Activated naive CD8-positive, alpha-beta T cell treated with anti-CD3 and anti-CD28 coated beads, Interleukin-2, amount 10 ng/mL, durations not matched to agents 7 days and 5 days (primary cell): Measurements from ENCODE around the gene SHE. TPM values are rescaled to one million over a fixed set of nuclear protein-coding genes. Genes with fewer than 3 reads are reported as not detected.
"Not testable (repeated sequence)": the region's sequence is repeated elsewhere in the genome, so short reads cannot be mapped to it uniquely, and the experiment has no call there.

ENCODE experiments used
- ATAC-seq: fragments of 150-1000 bp; cut with Tn5 transposase; one replicate; pipeline ENCODE4 v1.10.0; 2021; ENCODE audit warnings: low read depth, moderate library complexity
- POLR2A ChIA-PET: fragments of 350-600 bp; sonication (Branson Sonifier 250); formaldehyde crosslinking; loops from one replicate; lab custom pipeline; 2021; ENCODE audit warnings: antibody characterized with exemption; lab: Charles Lee
- DNase-seq: peaks from one replicate; pipeline ENCODE4 v3.0.0; 2021
- H3K27ac Mint-ChIP-seq: one replicate; pipeline ENCODE4 v1.8.0; 2022; ENCODE audit warnings: mild to moderate bottlenecking, mixed read lengths
- H3K27me3 Mint-ChIP-seq: one replicate; pipeline ENCODE4 v1.8.0; 2022; ENCODE audit warnings: mild to moderate bottlenecking, moderate library complexity, mixed read lengths
- H3K36me3 Mint-ChIP-seq: one replicate; pipeline ENCODE4 v1.8.0; 2021; ENCODE audit warnings: mild to moderate bottlenecking, mixed read lengths
- H3K4me1 Mint-ChIP-seq: one replicate; pipeline ENCODE4 v1.8.0; 2021; ENCODE audit warnings: mixed read lengths
- H3K4me3 Mint-ChIP-seq: one replicate; pipeline ENCODE4 v1.8.0; 2022; ENCODE audit warnings: mild to moderate bottlenecking, moderate library complexity, mixed read lengths
- H3K9me3 Mint-ChIP-seq: one replicate; pipeline ENCODE4 v1.8.0; 2021; ENCODE audit warnings: mixed read lengths
- total RNA-seq, 2 experiments: library from RNA; stranded (reverse); gene quantifications; one replicate each; pipeline ENCODE4 v1.2.3, GENCODE V29; 2021

SHE gene
- total RNA-seq, 2 experiments from 2014 or later: not detected

- Mint-ChIP-seq H3K9me3 (peaks cover 1% of the 10 kb centered on the region), H3K36me3 (peaks cover 1% of the 10 kb centered on the region), H3K4me3 (no peak overlapping the region), H3K4me1 (peaks cover 9% of the 10 kb centered on the region), H3K27me3 (peaks cover 59% of the 10 kb centered on the region), H3K27ac (no peak overlapping the region)
- DNase-seq: no peak
- ATAC-seq: no peak
- POLR2A ChIA-PET: no interaction called here
These were observed 1.7 kb downstream of the SHE start for GRCh38 chr1:154500533-154500932.

GRCh38 chr1:154499446-154499845 lies 2.8 kb downstream of the SHE start:
- Mint-ChIP-seq H3K27ac (no peak overlapping the region), H3K9me3 (peaks cover 1% of the 10 kb centered on the region), H3K4me1 (peaks cover 11% of the 10 kb centered on the region), H3K36me3 (peaks cover 1% of the 10 kb centered on the region), H3K27me3 (peaks cover 54% of the 10 kb centered on the region), H3K4me3 (no peak overlapping the region)
- DNase-seq (no peak), ATAC-seq (no peak)
- POLR2A ChIA-PET: no interaction called here

- peak overlapping the region; percentile 26 for H3K4me3 Mint-ChIP-seq
- H3K36me3 Mint-ChIP-seq: no peaks in the 10 kb centered on the region
- POLR2A ChIA-PET: no interaction called here
- ATAC-seq (no peak), DNase-seq (no peak)
- H3K4me1 Mint-ChIP-seq: peaks cover 21% of the 10 kb centered on the region
- H3K27me3 Mint-ChIP-seq: peaks cover 37% of the 10 kb centered on the region
- peaks cover 1% of the 10 kb centered on the region for H3K9me3 Mint-ChIP-seq
- H3K27ac Mint-ChIP-seq: no peak overlapping the region
These were observed 5.0 kb downstream of the SHE start for GRCh38 chr1:154497026-154497806.

- Mint-ChIP-seq H3K36me3 (no peaks in the 10 kb centered on the region), H3K27me3 (peaks cover 40% of the 10 kb centered on the region), H3K9me3 (peaks cover 1% of the 10 kb centered on the region), H3K27ac (no peak overlapping the region), H3K4me3 (no peak overlapping the region), H3K4me1 (peaks cover 22% of the 10 kb centered on the region)
- ATAC-seq: no peak
- POLR2A ChIA-PET: no interaction called here
- no peak for DNase-seq
These were observed 5.8 kb downstream of the SHE start for GRCh38 chr1:154496383-154496782.

GRCh38 chr1:154495496-154496273 lies 6.5 kb downstream of the SHE start:
- Mint-ChIP-seq H3K36me3 (no peaks in the 10 kb centered on the region), H3K9me3 (peaks cover 1% of the 10 kb centered on the region), H3K27me3 (peaks cover 37% of the 10 kb centered on the region), H3K27ac (no peak overlapping the region), H3K4me3 (no peak overlapping the region), H3K4me1 (peaks cover 22% of the 10 kb centered on the region)
- ATAC-seq: no peak
- no peak for DNase-seq
- POLR2A ChIA-PET: no interaction called here

GRCh38 chr1:154493276-154493675 lies 8.9 kb downstream of the SHE start:
- ATAC-seq (peak; percentile 76), DNase-seq (peak; percentile 32)
- Mint-ChIP-seq H3K27me3 (peaks cover 20% of the 10 kb centered on the region), H3K9me3 (no peaks in the 10 kb centered on the region), H3K4me1 (peaks cover 20% of the 10 kb centered on the region), H3K4me3 (peak overlapping the region; percentile 58), H3K36me3 (no peaks in the 10 kb centered on the region), H3K27ac (no peak overlapping the region)
- POLR2A ChIA-PET: no interaction called here

GRCh38 chr1:154492115-154492514 lies 10.1 kb downstream of the SHE start:
- no peak overlapping the region for H3K4me3 Mint-ChIP-seq
- H3K36me3 Mint-ChIP-seq: no peaks in the 10 kb centered on the region
- DNase-seq (no peak), ATAC-seq (no peak)
- H3K27ac Mint-ChIP-seq: no peak overlapping the region
- peaks cover 20% of the 10 kb centered on the region for H3K27me3 Mint-ChIP-seq
- H3K4me1 Mint-ChIP-seq: peaks cover 19% of the 10 kb centered on the region
- POLR2A ChIA-PET: no interaction called here
- H3K9me3 Mint-ChIP-seq: no peaks in the 10 kb centered on the region

- Mint-ChIP-seq H3K27me3 (peaks cover 24% of the 10 kb centered on the region), H3K4me3 (no peak overlapping the region), H3K9me3 (no peaks in the 10 kb centered on the region), H3K4me1 (peaks cover 12% of the 10 kb centered on the region), H3K27ac (no peak overlapping the region), H3K36me3 (no peaks in the 10 kb centered on the region)
- no peak for DNase-seq
- POLR2A ChIA-PET: no interaction called here
- no peak for ATAC-seq
These were observed 11.9 kb downstream of the SHE start for GRCh38 chr1:154490317-154490716.

GRCh38 chr1:154489695-154490274 lies 12.4 kb downstream of the SHE start:
- Mint-ChIP-seq H3K9me3 (no peaks in the 10 kb centered on the region), H3K4me1 (peaks cover 12% of the 10 kb centered on the region), H3K4me3 (no peak overlapping the region), H3K27ac (no peak overlapping the region), H3K36me3 (no peaks in the 10 kb centered on the region), H3K27me3 (peaks cover 24% of the 10 kb centered on the region)
- DNase-seq: no peak
- POLR2A ChIA-PET: no interaction called here
- no peak for ATAC-seq

GRCh38 chr1:154488922-154489321 lies 13.3 kb downstream of the SHE start:
- H3K27me3 Mint-ChIP-seq: peaks cover 24% of the 10 kb centered on the region
- no peaks in the 10 kb centered on the region for H3K36me3 Mint-ChIP-seq
- no peaks in the 10 kb centered on the region for H3K9me3 Mint-ChIP-seq

GRCh38 chr1:154486756-154487155 lies 15.5 kb downstream of the SHE start:
- ATAC-seq, POLR2A ChIA-PET, H3K4me3 Mint-ChIP-seq, H3K27ac Mint-ChIP-seq, DNase-seq, H3K36me3 Mint-ChIP-seq, H3K4me1 Mint-ChIP-seq, H3K9me3 Mint-ChIP-seq: not testable (repeated sequence)
- H3K27me3 Mint-ChIP-seq: peaks cover 24% of the 10 kb centered on the region

More at GRCh38 chr1:154488922-154489321, 13.3 kb downstream of the SHE start:
- no peak for DNase-seq
- Mint-ChIP-seq H3K4me1 (peaks cover 12% of the 10 kb centered on the region), H3K27ac (no peak overlapping the region), H3K4me3 (no peak overlapping the region)
- no peak for ATAC-seq
- POLR2A ChIA-PET: no interaction called here

GRCh38 chr1:154485910-154486496 lies 16.2 kb downstream of the SHE start:
- Mint-ChIP-seq H3K4me1 (peaks cover 1% of the 10 kb centered on the region), H3K27me3 (peaks cover 18% of the 10 kb centered on the region), H3K9me3 (no peaks in the 10 kb centered on the region), H3K36me3 (no peaks in the 10 kb centered on the region), H3K27ac (no peak overlapping the region), H3K4me3 (no peak overlapping the region)
- ATAC-seq: no peak
- DNase-seq: no peak
- POLR2A ChIA-PET: no interaction called here

GRCh38 chr1:154485106-154485505 lies 17.1 kb downstream of the SHE start:
- peaks cover 1% of the 10 kb centered on the region for H3K4me1 Mint-ChIP-seq
- no peak overlapping the region for H3K4me3 Mint-ChIP-seq
- POLR2A ChIA-PET: no interaction called here
- no peaks in the 10 kb centered on the region for H3K36me3 Mint-ChIP-seq
- no peaks in the 10 kb centered on the region for H3K9me3 Mint-ChIP-seq
- no peak for ATAC-seq
- H3K27me3 Mint-ChIP-seq: peaks cover 13% of the 10 kb centered on the region
- H3K27ac Mint-ChIP-seq: no peak overlapping the region
- no peak for DNase-seq
